HG02970 (cell line): ENCODE data around the gene PTGS2.

Source experiments
- ATAC-seq: cut with Tn5 transposase; IDR thresholded peaks from one replicate; pipeline ENCODE4 v1.9.1; 2021; ENCODE audit warnings: mild to moderate bottlenecking, moderate library complexity, moderate number of reproducible peaks; ENCODE audit not compliant: unreplicated experiment, low FRiP score

The PTGS2 gene

GRCh38 chr1:186680245-186681061, at the start of gene PTGS2:
Gene PTGS2 (minus strand): TSS chr1:186680423. CDS start chr1:186680290, 133 bp downstream.
- ATAC-seq, result peak; percentile 64

- no peak for ATAC-seq
Observed at GRCh38 chr1:186722711-186723309, 42.6 kb upstream of the PTGS2 start.

- no peak for ATAC-seq
Observed at GRCh38 chr1:186717286-186717685, 37.1 kb upstream of the PTGS2 start.

GRCh38 chr1:186715887-186716809, 35.9 kb upstream of the PTGS2 start:
- ATAC-seq, result no peak

- no peak for ATAC-seq
Observed at GRCh38 chr1:186710696-186711095, 30.5 kb upstream of the PTGS2 start.

- ATAC-seq, result no peak
Observed at GRCh38 chr1:186708694-186709097, 28.5 kb upstream of the PTGS2 start.

GRCh38 chr1:186703209-186703766, 23.1 kb upstream of the PTGS2 start:
- no peak for ATAC-seq

GRCh38 chr1:186700722-186701121, 20.5 kb upstream of the PTGS2 start:
- no peak for ATAC-seq

GRCh38 chr1:186699519-186699918, 19.3 kb upstream of the PTGS2 start:
- ATAC-seq, result no peak

- no peak for ATAC-seq
Observed at GRCh38 chr1:186689907-186690306, 9.7 kb upstream of the PTGS2 start.

GRCh38 chr1:186689376-186689775, 9.2 kb upstream of the PTGS2 start:
- ATAC-seq, result no peak

GRCh38 chr1:186683652-186684410, 3.6 kb upstream of the PTGS2 start:
- no peak for ATAC-seq

- ATAC-seq, result no peak
Observed at GRCh38 chr1:186682736-186683135, 2.5 kb upstream of the PTGS2 start.

- no peak for ATAC-seq
Observed at GRCh38 chr1:186681801-186682200, 1.6 kb upstream of the PTGS2 start.

- no peak for ATAC-seq
Observed at GRCh38 chr1:186681121-186681520, 898 bp upstream of the PTGS2 start.

GRCh38 chr1:186679924-186680244, 339 bp downstream of the PTGS2 start:
- ATAC-seq, result no peak

GRCh38 chr1:186678155-186678554, 2.1 kb downstream of the PTGS2 start:
- ATAC-seq, result no peak

GRCh38 chr1:186672596-186672995, 7.6 kb downstream of the PTGS2 start:
- ATAC-seq, result no peak

GRCh38 chr1:186672131-186672530, 8.1 kb downstream of the PTGS2 start:
- ATAC-seq, result no peak
